ENCODE measurements around the gene LYSET. TPM values are rescaled to one million over a fixed set of nuclear protein-coding genes. Genes with fewer than 3 reads are reported as not detected.
"Not testable (repeated sequence)": the region's sequence is repeated elsewhere in the genome, so short reads cannot be mapped to it uniquely, and the experiment has no call there.

LYSET gene
- total RNA-seq, 2 donors from 2014 or later: 7.3 to 28.9 TPM

GRCh38 chr14:93230539-93230938, 45.4 kb downstream of the LYSET start:
- peaks cover 0 to 7% of the 10 kb centered on the region in 2 donors for H3K36me3 ChIP-seq
- no peaks in the 10 kb centered on the region for H3K27me3 ChIP-seq (replicated peaks; ENCODE audit: insufficient read depth)
- DNase-seq (ENCODE audit: low spot score): no peak
- no peaks in the 10 kb centered on the region for H3K4me1 ChIP-seq (replicated peaks)
- no peak for TF ChIP-seq CTCF (IDR thresholded peaks at IDR 0.05)
- TF ChIP-seq POLR2AphosphoS5 (IDR thresholded peaks at IDR 0.05): no peak
- TF ChIP-seq POLR2A (IDR thresholded peaks at IDR 0.05): no peak
- intact Hi-C loops (cut with DNase I): no loop called here
- WGBS: 92% methylated on average over 16 of the region's 16 CpGs
- no peaks in the 10 kb centered on the region for H3K9me3 ChIP-seq
- no peak overlapping the region for H3K4me3 ChIP-seq
- H3K27ac ChIP-seq: no peak overlapping the region

- H3K4me3 ChIP-seq: peak overlapping the region; percentile 27 to 30
- DNase-seq (ENCODE audit: low spot score): no peak
- no peak overlapping the region for H3K27ac ChIP-seq
- intact Hi-C loops (cut with DNase I): no loop called here
- no peaks in the 10 kb centered on the region for H3K4me1 ChIP-seq (replicated peaks)
- 18% methylated on average over 39 of the region's 39 CpGs for WGBS
- no peak for TF ChIP-seq POLR2A (IDR thresholded peaks at IDR 0.05)
- no peak for TF ChIP-seq CTCF (IDR thresholded peaks at IDR 0.05)
- no peak for TF ChIP-seq POLR2AphosphoS5 (IDR thresholded peaks at IDR 0.05)
- no peaks in the 10 kb centered on the region for H3K27me3 ChIP-seq (replicated peaks; ENCODE audit: insufficient read depth)
- no peaks in the 10 kb centered on the region for H3K9me3 ChIP-seq
- peaks cover 0 to 7% of the 10 kb centered on the region in 2 donors for H3K36me3 ChIP-seq
Measured at GRCh38 chr14:93231129-93231979, 46.2 kb downstream of the LYSET start.

GRCh38 chr14:93232159-93232558, 47.0 kb downstream of the LYSET start:
- Histone ChIP-seq H3K4me1 (replicated peaks) (no peaks in the 10 kb centered on the region), H3K9me3 (no peaks in the 10 kb centered on the region), H3K27me3 (replicated peaks; ENCODE audit: insufficient read depth) (no peaks in the 10 kb centered on the region), H3K36me3 (peaks cover 0 to 3% of the 10 kb centered on the region in 2 donors), H3K27ac (no peak overlapping the region), H3K4me3 (no peak overlapping the region)
- intact Hi-C loops (cut with DNase I): no loop called here
- 64% methylated on average over 17 of the region's 17 CpGs for WGBS
- DNase-seq (ENCODE audit: low spot score): no peak
- no peak for TF ChIP-seq CTCF (IDR thresholded peaks at IDR 0.05)
- TF ChIP-seq POLR2A (IDR thresholded peaks at IDR 0.05): no peak
- TF ChIP-seq POLR2AphosphoS5 (IDR thresholded peaks at IDR 0.05): no peak

GRCh38 chr14:93233078-93233477, 48.0 kb downstream of the LYSET start:
- H3K27ac ChIP-seq; intact Hi-C loops (cut with DNase I); H3K4me3 ChIP-seq; H3K9me3 ChIP-seq; H3K27me3 ChIP-seq (replicated peaks; ENCODE audit: insufficient read depth); DNase-seq (ENCODE audit: low spot score); H3K4me1 ChIP-seq (replicated peaks); H3K36me3 ChIP-seq: not testable (repeated sequence)
- WGBS: 94% methylated on average over 5 of the region's 5 CpGs

GRCh38 chr14:93234798-93235197, 49.7 kb downstream of the LYSET start:
- H3K4me3 ChIP-seq: no peak overlapping the region
- no peaks in the 10 kb centered on the region for H3K4me1 ChIP-seq (replicated peaks)
- intact Hi-C loops (cut with DNase I): no loop called here
- no peak for TF ChIP-seq POLR2A (IDR thresholded peaks at IDR 0.05)
- TF ChIP-seq CTCF (IDR thresholded peaks at IDR 0.05): no peak
- no peak for TF ChIP-seq POLR2AphosphoS5 (IDR thresholded peaks at IDR 0.05)
- no peaks in the 10 kb centered on the region for H3K27me3 ChIP-seq (replicated peaks; ENCODE audit: insufficient read depth)
- no peak for DNase-seq (ENCODE audit: low spot score)
- no peak overlapping the region for H3K27ac ChIP-seq
- H3K36me3 ChIP-seq: no peaks in the 10 kb centered on the region
- no peaks in the 10 kb centered on the region for H3K9me3 ChIP-seq
- WGBS: 41% methylated on average over 10 of the region's 10 CpGs

Other genes starting within 250 kb of the LYSET start
- gene ITPK1, start 69.4 kb upstream of the LYSET start, total RNA-seq: 100 to 1,000 TPM in 1 of 2 donors, 10 to 100 TPM in 1; 77.1 to 118 TPM
- 10 to 100 TPM; 31.2 to 39.0 TPM for gene MOAP1, start 420 bp upstream of the LYSET start, total RNA-seq
- 10 to 100 TPM in 1 of 2 donors, 1 to 10 TPM in 1; 8.7 to 17.4 TPM for gene GON7, start 21.7 kb downstream of the LYSET start, total RNA-seq
- 10 to 100 TPM; 22.4 to 26.2 TPM for gene UBR7, start 21.9 kb downstream of the LYSET start, total RNA-seq
- gene BTBD7, start 147.7 kb downstream of the LYSET start, total RNA-seq: 10 to 100 TPM; 23.8 to 25.8 TPM
- 10 to 100 TPM in 1 of 2 donors, not detected in 1; 10.8 TPM for gene COX8C, start 161.9 kb downstream of the LYSET start, total RNA-seq
- 1 to 10 TPM in 1 of 2 donors, under 1 TPM in 1; 0.32 to 1.0 TPM for gene UNC79, start 245.6 kb downstream of the LYSET start, total RNA-seq